Common myeloid progenitor, CD34-positive (primary cell): ENCODE data around the gene MGST2.

ENCODE experiments used
- CTCF ChIA-PET: fragments of 350-600 bp; sonication (Branson Sonifier 250); formaldehyde crosslinking; loops from one replicate; lab custom pipeline; 2021; ENCODE audit warnings: antibody characterized with exemption; lab: Charles Lee
- POLR2A ChIA-PET: fragments of 350-600 bp; sonication (Branson Sonifier 250); formaldehyde crosslinking; loops from one replicate; lab custom pipeline; 2021; ENCODE audit warnings: antibody characterized with exemption; lab: Charles Lee
- DNase-seq, 3 donors: peaks; one replicate each; pipeline versions ENCODE4 v3.0.0 to v3.0.0-alpha.2; 2013
- H3K27ac ChIP-seq, 2 experiments: 1 replicate in 1 of 2; 2 replicates in 1 of 2; pipeline ENCODE4 v1.7.0; 2013; ENCODE audit warnings: inconsistent platforms in 2 of 2, low read length in 2 of 2, mild to moderate bottlenecking in 2 of 2, low read depth in 1 of 2, moderate library complexity in 1 of 2; ENCODE audit not compliant: severe bottlenecking in 2 of 2, insufficient read depth in 1 of 2, poor library complexity in 1 of 2
- H3K27me3 ChIP-seq, 5 experiments: replicated peaks in 2 of 5; 1 replicate in 3 of 5; 2 replicates in 2 of 5; pipeline versions ENCODE4 v1.6.1 to v1.7.0; 2013; ENCODE audit warnings: low read length in 4 of 5, mild to moderate bottlenecking in 2 of 5, moderate library complexity in 2 of 5, inconsistent platforms in 1 of 5; ENCODE audit not compliant: insufficient read depth in 5 of 5, control insufficient read depth in 4 of 5
- H3K36me3 ChIP-seq, 4 experiments: 1 replicate in 2 of 4; 2 replicates in 2 of 4; pipeline versions ENCODE4 v1.6.1 to v1.7.0; 2013; ENCODE audit warnings: low read length in 3 of 4, control low read depth in 1 of 4, mild to moderate bottlenecking in 1 of 4; ENCODE audit not compliant: control insufficient read depth in 4 of 4, insufficient read depth in 4 of 4
- H3K4me1 ChIP-seq, 4 experiments: 1 replicate in 3 of 4; 2 replicates in 1 of 4; pipeline versions ENCODE4 v1.6.1 to v1.7.1; 2013; ENCODE audit warnings: low read length in 3 of 4, mild to moderate bottlenecking in 3 of 4, control low read depth in 1 of 4, inconsistent platforms in 1 of 4, moderate library complexity in 1 of 4; ENCODE audit not compliant: control insufficient read depth in 4 of 4, insufficient read depth in 4 of 4; ENCODE audit errors: control extremely low read depth in 1 of 4
- H3K4me3 ChIP-seq, 7 experiments: 1 replicate in 4 of 7; 2 replicates in 3 of 7; pipeline versions ENCODE4 v1.5.1 to v1.7.0; 2013; ENCODE audit warnings: mild to moderate bottlenecking in 7 of 7, low read length in 6 of 7, moderate library complexity in 6 of 7, inconsistent platforms in 2 of 7, low read depth in 2 of 7, control low read depth in 1 of 7; ENCODE audit not compliant: insufficient read depth in 4 of 7, control insufficient read depth in 1 of 7; ENCODE audit errors: extremely low read depth in 1 of 7
- H3K9me3 ChIP-seq, 5 experiments: 1 replicate in 4 of 5; 2 replicates in 1 of 5; pipeline versions ENCODE4 v1.6.1 to v1.7.1; 2013; ENCODE audit warnings: low read length in 4 of 5, mild to moderate bottlenecking in 2 of 5, inconsistent platforms in 1 of 5, low read depth in 1 of 5, moderate library complexity in 1 of 5; ENCODE audit not compliant: control insufficient read depth in 4 of 5, insufficient read depth in 2 of 5; ENCODE audit errors: control extremely low read depth in 1 of 5
- WGBS: methylation state at CpG from one replicate; pipeline ENCODE4 v1.1.5; 2013; ENCODE audit not compliant: insufficient coverage; 5-methylcytosine and 5-hydroxymethylcytosine counted together

MGST2 gene

GRCh38 chr4:139749835-139750498 is 84.3 kb downstream of the MGST2 start:
- no peaks in the 10 kb centered on the region for H3K27me3 ChIP-seq
- no peak overlapping the region for H3K27ac ChIP-seq
- 100% methylated on average over 3 of the region's 4 CpGs for WGBS
- peaks cover 0 to under 1% (median 0%) of the 10 kb centered on the region in 4 experiments for H3K36me3 ChIP-seq
- ChIA-PET POLR2A (interaction anchor here (0.6 kb wide), 1 partner anchor 909 kb away, joined by 3 read pairs; no protein-coding TSS in a partner anchor), CTCF (interaction anchor here (0.7 to 4.8 kb wide), 4 partner anchors 10 to 88 kb away, joined by 3 to 34 read pairs (median 4); no protein-coding TSS in a partner anchor)
- H3K9me3 ChIP-seq, result no peaks in the 10 kb centered on the region
- DNase-seq, result no peak
- no peak overlapping the region for H3K4me3 ChIP-seq
- H3K4me1 ChIP-seq, result peaks cover 7 to 32% (median 21%) of the 10 kb centered on the region in 4 experiments

GRCh38 chr4:139753686-139754085 is 88.1 kb downstream of the MGST2 start:
- Histone ChIP-seq H3K9me3 (no peaks in the 10 kb centered on the region), H3K36me3 (peaks cover 0 to 2% (median 0%) of the 10 kb centered on the region in 4 experiments), H3K27ac (no peak overlapping the region), H3K27me3 (no peaks in the 10 kb centered on the region), H3K4me1 (peaks cover 7 to 15% (median 9%) of the 10 kb centered on the region in 4 experiments), H3K4me3 (no peak overlapping the region)
- ChIA-PET POLR2A (no interaction called here), CTCF (no interaction called here)
- no peak for DNase-seq
- WGBS, result no CpG with 5 or more reads among the region's 3 CpGs
